Measurements from ENCODE around the gene PCID2.

Gene PCID2

GRCh38 chr13:113138792-113139551 is 69.5 kb downstream of the PCID2 start:
- ChIA-PET POLR2A (ENCODE audit: low non-redundant PET) (no interaction called here), CTCF (interaction anchor here (0.7 kb wide), 1 partner anchor 537 kb away, joined by 3 read pairs; no protein-coding TSS in a partner anchor)
- TF ChIP-seq, protein P1, sequence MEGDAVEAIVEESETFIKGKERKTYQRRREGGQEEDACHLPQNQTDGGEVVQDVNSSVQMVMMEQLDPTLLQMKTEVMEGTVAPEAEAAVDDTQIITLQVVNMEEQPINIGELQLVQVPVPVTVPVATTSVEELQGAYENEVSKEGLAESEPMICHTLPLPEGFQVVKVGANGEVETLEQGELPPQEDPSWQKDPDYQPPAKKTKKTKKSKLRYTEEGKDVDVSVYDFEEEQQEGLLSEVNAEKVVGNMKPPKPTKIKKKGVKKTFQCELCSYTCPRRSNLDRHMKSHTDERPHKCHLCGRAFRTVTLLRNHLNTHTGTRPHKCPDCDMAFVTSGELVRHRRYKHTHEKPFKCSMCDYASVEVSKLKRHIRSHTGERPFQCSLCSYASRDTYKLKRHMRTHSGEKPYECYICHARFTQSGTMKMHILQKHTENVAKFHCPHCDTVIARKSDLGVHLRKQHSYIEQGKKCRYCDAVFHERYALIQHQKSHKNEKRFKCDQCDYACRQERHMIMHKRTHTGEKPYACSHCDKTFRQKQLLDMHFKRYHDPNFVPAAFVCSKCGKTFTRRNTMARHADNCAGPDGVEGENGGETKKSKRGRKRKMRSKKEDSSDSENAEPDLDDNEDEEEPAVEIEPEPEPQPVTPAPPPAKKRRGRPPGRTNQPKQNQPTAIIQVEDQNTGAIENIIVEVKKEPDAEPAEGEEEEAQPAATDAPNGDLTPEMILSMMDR (conservative IDR thresholded peaks at IDR 0.05; ENCODE audit: low read depth) = no peak
- no peak overlapping the region for H3K27ac ChIP-seq
- DNase-seq (ENCODE audit: low spot score) = no peak

GRCh38 chr13:113137691-113138298 is 70.7 kb downstream of the PCID2 start:
- ChIA-PET CTCF (no interaction called here), POLR2A (ENCODE audit: low non-redundant PET) (no interaction called here)
- no peak overlapping the region for H3K27ac ChIP-seq
- TF ChIP-seq, protein P1 (conservative IDR thresholded peaks at IDR 0.05; ENCODE audit: low read depth) = no peak
- DNase-seq (ENCODE audit: low spot score) = no peak

DNA sequence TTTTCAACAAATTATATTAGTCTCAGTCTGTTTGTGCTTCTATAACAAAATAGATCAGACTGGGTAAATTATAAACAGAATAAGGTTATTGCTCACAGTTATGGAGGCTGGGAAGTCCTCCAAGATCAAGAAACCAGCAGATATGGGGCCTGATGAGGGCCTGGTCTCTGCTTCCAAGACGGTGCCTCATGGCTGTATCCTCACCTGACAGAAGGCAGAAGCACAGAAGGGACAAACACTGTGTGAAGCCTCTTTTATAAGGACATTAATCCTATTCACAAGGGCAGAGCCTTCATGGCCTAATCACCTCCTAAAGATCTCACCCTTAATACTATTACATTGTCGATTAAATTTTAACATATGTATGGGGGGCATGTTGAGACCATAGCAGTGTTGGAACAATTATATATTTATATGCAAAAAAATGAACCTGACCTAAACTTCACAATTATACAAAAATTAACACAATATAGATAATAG is 73.1 kb downstream of the PCID2 start:
- POLR2A ChIA-PET (ENCODE audit: low non-redundant PET) = no interaction called here
- no peak for DNase-seq (ENCODE audit: low spot score)
- no peak overlapping the region for H3K27ac ChIP-seq
- TF ChIP-seq, protein P1 (conservative IDR thresholded peaks at IDR 0.05; ENCODE audit: low read depth) = no peak
- CTCF ChIA-PET = no interaction called here

GRCh38 chr13:113129921-113130750 is 78.3 kb downstream of the PCID2 start:
- TF ChIP-seq, protein P1 (conservative IDR thresholded peaks at IDR 0.05; ENCODE audit: low read depth) = no peak
- POLR2A ChIA-PET (ENCODE audit: low non-redundant PET) = no interaction called here
- CTCF ChIA-PET = no interaction called here
- DNase-seq (ENCODE audit: low spot score) = no peak
- H3K27ac ChIP-seq = no peak overlapping the region

DNA sequence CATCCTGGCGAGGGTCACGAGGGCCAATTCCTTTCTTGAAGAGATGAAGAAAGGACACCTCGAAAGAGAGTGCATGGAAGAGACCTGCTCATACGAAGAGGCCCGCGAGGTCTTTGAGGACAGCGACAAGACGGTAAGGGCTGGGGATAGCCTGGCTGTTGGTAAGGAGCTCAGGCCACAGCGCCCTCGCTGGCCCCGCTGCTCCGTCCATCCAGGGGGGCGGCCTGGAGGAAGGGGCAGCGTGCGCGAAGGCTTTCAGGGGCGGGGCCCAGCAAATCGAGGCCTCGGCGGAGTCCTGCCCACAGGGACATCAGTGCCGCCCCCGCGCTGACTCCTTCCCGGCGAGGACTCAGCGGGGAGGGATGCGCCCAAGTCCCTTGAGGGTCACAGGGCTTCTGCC is 79.0 kb downstream of the PCID2 start:
- TF ChIP-seq, protein P1 (conservative IDR thresholded peaks at IDR 0.05; ENCODE audit: low read depth) = no peak
- no peak overlapping the region for H3K27ac ChIP-seq
- POLR2A ChIA-PET (ENCODE audit: low non-redundant PET) = no interaction called here
- CTCF ChIA-PET = no interaction called here
- no peak for DNase-seq (ENCODE audit: low spot score)

Measured in RWPE1 (cell line).